B cell (primary cell): ENCODE results near the gene RDH12. TPM values are rescaled to one million over a fixed set of nuclear protein-coding genes. Genes with fewer than 3 reads are reported as not detected.
A peak's percentile ranks its signal among the peaks of the same experiment; 100 is the strongest.

Source experiments
- ATAC-seq: fragments of 200-7000 bp; cut with Tn5 transposase; one replicate; pipeline ENCODE4 v1.10.0; 2021; ENCODE audit warnings: low read depth, mild to moderate bottlenecking, moderate number of reproducible peaks, moderate library complexity
- CTCF ChIA-PET: fragments of 350-600 bp; sonication (Branson Sonifier 250); formaldehyde crosslinking; loops from one replicate; lab custom pipeline; 2021; ENCODE audit warnings: antibody characterized with exemption, inconsistent platforms; lab: Charles Lee
- POLR2A ChIA-PET: fragments of 350-600 bp; sonication (Branson Sonifier 250); formaldehyde crosslinking; loops from one replicate; lab custom pipeline; 2021; ENCODE audit warnings: antibody characterized with exemption; lab: Charles Lee
- DNase-seq: peaks from one replicate; pipeline ENCODE4 v3.0.0; 2013
- H2AFZ ChIP-seq: 2 replicates; pipeline ENCODE4 v1.6.1; 2012; ENCODE audit warnings: mild to moderate bottlenecking, low read depth, low read length; ENCODE audit not compliant: insufficient read depth, poor library complexity, severe bottlenecking
- H3K27ac ChIP-seq, 2 donors: 1 replicate in 1 of 2; 2 replicates in 1 of 2; pipeline ENCODE4 v1.5.1; 2012 to 2013; ENCODE audit warnings: low read length in 2 of 2, mild to moderate bottlenecking in 2 of 2, moderate library complexity in 1 of 2
- H3K27me3 ChIP-seq, 4 experiments: fragments of 200-600 bp in 1 of 4; sonication (generic) in 1 of 4; replicated peaks in 1 of 4; 1 replicate in 2 of 4; 2 replicates in 2 of 4; pipeline versions ENCODE4 v1.6.1 to v1.7.0; 2013 to 2016; ENCODE audit warnings: low read length in 3 of 4, mild to moderate bottlenecking in 2 of 4, mixed read lengths in 1 of 4, moderate library complexity in 1 of 4; ENCODE audit not compliant: insufficient read depth in 4 of 4, control insufficient read depth in 3 of 4; ENCODE audit errors: control extremely low read depth in 1 of 4
- H3K36me3 ChIP-seq, 2 experiments: replicated peaks in 1 of 2; 1 replicate in 1 of 2; 2 replicates in 1 of 2; pipeline versions ENCODE4 v1.6.1 to v1.7.1; 2013; ENCODE audit warnings: low read length in 1 of 2; ENCODE audit not compliant: insufficient read depth in 2 of 2, control insufficient read depth in 1 of 2; ENCODE audit errors: control extremely low read depth in 1 of 2, extremely low read depth in 1 of 2
- H3K4me1 ChIP-seq, 2 donors: fragments of 200-600 bp in 1 of 2; sonication (generic) in 1 of 2; 1 replicate in 1 of 2; 2 replicates in 1 of 2; pipeline versions ENCODE4 v1.5.1 to v1.6.1; 2013 to 2017; ENCODE audit warnings: low read length in 2 of 2; ENCODE audit not compliant: control insufficient read depth in 2 of 2, insufficient read depth in 2 of 2
- H3K4me2 ChIP-seq: replicated peaks from 2 replicates; pipeline ENCODE3; 2012; ENCODE audit warnings: mild to moderate bottlenecking, low read depth, low read length; ENCODE audit not compliant: poor library complexity, severe bottlenecking
- H3K4me3 ChIP-seq, 5 experiments: fragments of 200-600 bp in 1 of 5; sonication (generic) in 1 of 5; 1 replicate in 3 of 5; 2 replicates in 2 of 5; pipeline versions ENCODE4 v1.5.1 to v1.7.0; 2011 to 2016; ENCODE audit warnings: low read length in 4 of 5, mild to moderate bottlenecking in 4 of 5, low read depth in 2 of 5, control low read depth in 1 of 5, moderate library complexity in 1 of 5; ENCODE audit not compliant: insufficient read depth in 1 of 5; ENCODE audit errors: control extremely low read depth in 1 of 5, extremely low read depth in 1 of 5
- H3K79me2 ChIP-seq: fragments of 200-600 bp; sonication (generic); one replicate; pipeline ENCODE4 v1.6.0; 2016; ENCODE audit warnings: low read length; ENCODE audit not compliant: control insufficient read depth, insufficient read depth
- H3K9ac ChIP-seq: fragments of 200-600 bp; sonication (generic); 2 replicates; pipeline ENCODE4 v1.6.1; 2017; ENCODE audit warnings: mild to moderate bottlenecking, low read length, moderate library complexity
- H3K9me3 ChIP-seq, 3 donors: one replicate each; pipeline versions ENCODE4 v1.6.1 to v1.7.1; 2013; ENCODE audit warnings: low read length in 2 of 3; ENCODE audit not compliant: control insufficient read depth in 2 of 3, insufficient read depth in 1 of 3; ENCODE audit errors: control extremely low read depth in 1 of 3
- H4K20me1 ChIP-seq: 2 replicates; pipeline ENCODE4 v1.6.0; 2012; ENCODE audit warnings: mild to moderate bottlenecking, low read length; ENCODE audit not compliant: insufficient read depth, control insufficient read depth, poor library complexity, severe bottlenecking
- H3K27ac Mint-ChIP-seq: one replicate; pipeline ENCODE4 v1.8.0; 2021; ENCODE audit warnings: mixed read lengths
- H3K27me3 Mint-ChIP-seq: one replicate; pipeline ENCODE4 v1.8.0; 2021; ENCODE audit warnings: mixed read lengths
- H3K4me1 Mint-ChIP-seq: one replicate; pipeline ENCODE4 v1.8.0; 2021; ENCODE audit warnings: mixed read lengths
- H3K4me3 Mint-ChIP-seq: one replicate; pipeline ENCODE4 v1.8.0; 2021; ENCODE audit warnings: mixed read lengths
- H3K9me3 Mint-ChIP-seq: one replicate; pipeline ENCODE4 v1.8.0; 2022; ENCODE audit warnings: mixed read lengths; ENCODE audit not compliant: insufficient read depth
- EZH2 ChIP-seq: IDR thresholded peaks from 2 replicates; pipeline ENCODE4 v1.6.1; 2012; ENCODE audit warnings: borderline replicate concordance, low read depth, mild to moderate bottlenecking, moderate library complexity, low read length; ENCODE audit not compliant: insufficient read depth, poor library complexity, severe bottlenecking
- whole genome bisulfite sequencing: methylation state at CpG from one replicate; pipeline ENCODE4 v1.1.5; 2013; ENCODE audit warnings: missing lambda C conversion rate; ENCODE audit not compliant: insufficient coverage; 5-methylcytosine and 5-hydroxymethylcytosine counted together
- intact Hi-C: fragments of 100-400 bp; cut with micrococcal nuclease; formaldehyde crosslinking; loops from one replicate; pipeline ENCODE4 v1.10.0; 2022
- polyA plus RNA-seq: library from polyadenylated mRNA; depleted of rRNA; stranded (reverse); fragments of >200 nt; gene quantifications from 2 replicates; pipeline ENCODE4 v1.2.3, GENCODE V29; 2012
- total RNA-seq, 2 donors: library from RNA; stranded (reverse); fragments of 120-200 nt in 1 of 2; gene quantifications; 1 replicate in 1 of 2; 2 replicates in 1 of 2; pipeline versions ENCODE4 v1.2.3 to v1.2.4, GENCODE V29; 2013 to 2022
- TF ChIP-seq, protein P1 (sequence below): fragments of 200-600 bp; IDR thresholded peaks from one replicate; pipeline ENCODE4 v1.8.0; 2022; ENCODE audit warnings: antibody characterized with exemption, mild to moderate bottlenecking

RDH12 gene
- total and polyA plus RNA-seq, 2 donors (not counting 1 experiment from before 2014, with no cell fraction given) = not detected

DNA sequence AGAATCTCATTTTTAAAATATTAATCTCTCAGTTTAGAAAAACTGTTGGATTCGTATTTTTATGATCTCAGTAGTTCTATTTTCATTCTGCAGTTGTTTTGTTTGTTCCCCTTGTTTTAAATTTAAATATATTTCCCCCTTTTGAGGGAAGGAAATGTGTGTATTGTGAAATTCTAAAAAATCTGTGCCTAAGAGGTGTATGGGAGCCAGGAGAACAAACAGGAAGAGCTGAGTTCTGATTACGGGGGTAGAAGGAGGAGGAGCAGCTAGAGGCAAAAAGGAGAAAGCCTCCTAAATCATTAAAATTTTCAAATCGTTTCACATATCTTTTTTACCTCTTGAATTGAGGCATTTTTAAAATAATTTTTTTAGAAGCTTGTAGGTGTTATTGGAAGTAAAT, 2.3 kb downstream of the RDH12 start:
- no peak overlapping the region for H3K4me3 ChIP-seq
- H3K4me1 ChIP-seq = peaks cover 2% of the 10 kb centered on the region in 2 donors
- Mint-ChIP-seq H3K27ac (no peak overlapping the region), H3K27me3 (peaks cover 8% of the 10 kb centered on the region), H3K4me3 (no peak overlapping the region), H3K4me1 (peaks cover 4% of the 10 kb centered on the region), H3K9me3 (no peaks in the 10 kb centered on the region)
- WGBS = no CpG with 5 or more reads among the region's 3 CpGs
- no peaks in the 10 kb centered on the region for H3K27me3 ChIP-seq
- ChIA-PET POLR2A (no interaction called here), CTCF (interaction anchor here (0.5 to 12.2 kb wide), 41 partner anchors 8 to 1534 kb away, joined by 3 to 392 read pairs (median 4); partner anchors contain the start of genes ATP6V1D, EIF2S1, PIGH and RDH11)
- no peak overlapping the region for H3K27ac ChIP-seq
- no peak for TF ChIP-seq EZH2
- TF ChIP-seq, protein P1, sequence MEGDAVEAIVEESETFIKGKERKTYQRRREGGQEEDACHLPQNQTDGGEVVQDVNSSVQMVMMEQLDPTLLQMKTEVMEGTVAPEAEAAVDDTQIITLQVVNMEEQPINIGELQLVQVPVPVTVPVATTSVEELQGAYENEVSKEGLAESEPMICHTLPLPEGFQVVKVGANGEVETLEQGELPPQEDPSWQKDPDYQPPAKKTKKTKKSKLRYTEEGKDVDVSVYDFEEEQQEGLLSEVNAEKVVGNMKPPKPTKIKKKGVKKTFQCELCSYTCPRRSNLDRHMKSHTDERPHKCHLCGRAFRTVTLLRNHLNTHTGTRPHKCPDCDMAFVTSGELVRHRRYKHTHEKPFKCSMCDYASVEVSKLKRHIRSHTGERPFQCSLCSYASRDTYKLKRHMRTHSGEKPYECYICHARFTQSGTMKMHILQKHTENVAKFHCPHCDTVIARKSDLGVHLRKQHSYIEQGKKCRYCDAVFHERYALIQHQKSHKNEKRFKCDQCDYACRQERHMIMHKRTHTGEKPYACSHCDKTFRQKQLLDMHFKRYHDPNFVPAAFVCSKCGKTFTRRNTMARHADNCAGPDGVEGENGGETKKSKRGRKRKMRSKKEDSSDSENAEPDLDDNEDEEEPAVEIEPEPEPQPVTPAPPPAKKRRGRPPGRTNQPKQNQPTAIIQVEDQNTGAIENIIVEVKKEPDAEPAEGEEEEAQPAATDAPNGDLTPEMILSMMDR = no peak
- no peaks in the 10 kb centered on the region for H4K20me1 ChIP-seq
- DNase-seq (no peak), ATAC-seq (no peak)
- H3K9ac ChIP-seq = no peak overlapping the region
- peak overlapping the region; percentile 16 for H2AFZ ChIP-seq
- H3K79me2 ChIP-seq = no peaks in the 10 kb centered on the region
- H3K36me3 ChIP-seq = no peaks in the 10 kb centered on the region
- H3K4me2 ChIP-seq = no peak overlapping the region
- peaks cover 0 to 7% (median 4%) of the 10 kb centered on the region in 3 donors for H3K9me3 ChIP-seq
- intact Hi-C loops = loop anchor here (1.0 to 10.0 kb wide), 6 partner anchors 9 to 539 kb away; partner anchors contain the start of gene RDH11

DNA sequence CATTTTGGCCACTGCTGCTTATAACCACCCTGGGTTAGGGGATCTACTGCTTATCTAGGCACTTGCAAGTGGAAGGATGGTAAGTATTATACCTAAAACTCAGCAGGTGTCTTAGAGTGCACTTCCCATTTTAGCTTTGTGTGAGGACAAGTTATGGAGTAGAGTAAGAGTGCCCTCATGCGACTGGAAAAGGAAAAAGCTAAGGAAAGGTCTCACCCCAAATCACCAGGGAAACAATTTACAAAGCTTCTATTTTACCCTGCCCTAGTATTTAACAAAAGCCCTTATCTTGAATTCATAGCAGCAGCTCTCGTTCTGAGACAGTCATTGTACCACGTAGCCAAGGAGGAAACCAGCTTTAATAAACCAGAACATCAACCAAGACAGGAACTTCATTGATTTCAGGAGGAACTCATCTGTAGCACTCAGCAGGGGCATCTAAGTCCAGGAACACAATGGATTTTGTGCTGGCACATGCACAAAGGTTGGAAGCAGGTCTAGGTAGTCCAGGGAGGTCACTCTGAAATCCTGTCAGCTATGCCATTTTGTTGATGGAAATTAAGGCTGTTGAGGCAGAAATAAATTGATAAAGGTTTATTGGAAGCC, 2.9 kb downstream of the RDH12 start:
- TF ChIP-seq EZH2 = no peak
- TF ChIP-seq, protein P1 = peak; percentile 72
- H3K27ac Mint-ChIP-seq = no peak overlapping the region
- peaks cover 2% of the 10 kb centered on the region in 2 donors for H3K4me1 ChIP-seq
- no peak overlapping the region for H3K27ac ChIP-seq
- WGBS = 0% methylated on average over 2 of the region's 3 CpGs
- no peak overlapping the region for H3K4me2 ChIP-seq
- ATAC-seq (peak; percentile 78), DNase-seq (peak; percentile 77)
- H3K9me3 ChIP-seq = peaks cover under 1 to 8% (median 4%) of the 10 kb centered on the region in 3 donors
- H3K36me3 ChIP-seq = no peaks in the 10 kb centered on the region
- H3K27me3 Mint-ChIP-seq = peaks cover 8% of the 10 kb centered on the region
- peaks cover 1% of the 10 kb centered on the region for H3K9me3 Mint-ChIP-seq
- POLR2A ChIA-PET = no interaction called here
- no peak overlapping the region for H3K9ac ChIP-seq
- peaks cover 4% of the 10 kb centered on the region for H3K4me1 Mint-ChIP-seq
- H3K79me2 ChIP-seq = no peaks in the 10 kb centered on the region
- intact Hi-C loops = loop anchor here (1.0 to 10.0 kb wide), 6 partner anchors 9 to 540 kb away; partner anchors contain the start of gene RDH11
- no peak overlapping the region for H3K4me3 ChIP-seq
- CTCF ChIA-PET = interaction anchor here (0.5 to 12.2 kb wide), 43 partner anchors 8 to 1534 kb away, joined by 3 to 392 read pairs (median 4); partner anchors contain the start of genes ATP6V1D, EIF2S1, PIGH and RDH11
- H3K27me3 ChIP-seq = no peaks in the 10 kb centered on the region
- H4K20me1 ChIP-seq = no peaks in the 10 kb centered on the region
- no peak overlapping the region for H3K4me3 Mint-ChIP-seq
- H2AFZ ChIP-seq = peak overlapping the region; percentile 13
